Smooth muscle cell (in vitro differentiated cells): ENCODE data around the gene GPR68. TPM values are rescaled to one million over a fixed set of nuclear protein-coding genes. Genes with fewer than 3 reads are reported as not detected.

ENCODE experiments used
- DNase-seq: peaks from one replicate; lab custom pipeline; 2025; ENCODE audit not compliant: unreplicated experiment; lab: John Stamatoyannopoulos, UW
- H2AFZ ChIP-seq: fragments of 200-600 bp; sonication (generic); 2 replicates; pipeline ENCODE4 v1.6.0; 2016; ENCODE audit warnings: antibody characterized with exemption, low read depth, mild to moderate bottlenecking
- H3F3A ChIP-seq: fragments of 200-600 bp; sonication (generic); 2 replicates; pipeline ENCODE4 v1.6.0; 2017; ENCODE audit warnings: antibody characterized with exemption, low read depth
- H3K27ac ChIP-seq: fragments of 200-600 bp; sonication (generic); 2 replicates; pipeline ENCODE4 v1.5.1; 2016; ENCODE audit warnings: low read depth, mild to moderate bottlenecking
- H3K27me3 ChIP-seq: fragments of 200-600 bp; sonication (generic); 2 replicates; pipeline ENCODE4 v1.6.1; 2016; ENCODE audit warnings: low read depth, mild to moderate bottlenecking
- H3K36me3 ChIP-seq: fragments of 200-600 bp; sonication (generic); 2 replicates; pipeline ENCODE4 v1.5.1; 2016; ENCODE audit warnings: low read depth
- H3K4me1 ChIP-seq: fragments of 200-600 bp; sonication (generic); 2 replicates; pipeline ENCODE4 v1.5.1; 2016; ENCODE audit warnings: low read depth
- H3K4me2 ChIP-seq: fragments of 200-600 bp; sonication (generic); 2 replicates; pipeline ENCODE4 v1.6.0; 2016; ENCODE audit warnings: mild to moderate bottlenecking
- H3K4me3 ChIP-seq: fragments of 200-600 bp; sonication (generic); 2 replicates; pipeline ENCODE4 v1.5.1; 2016; ENCODE audit warnings: mild to moderate bottlenecking
- H3K79me2 ChIP-seq: fragments of 200-600 bp; sonication (generic); 2 replicates; pipeline ENCODE4 v1.6.0; 2016; ENCODE audit warnings: low read depth, mild to moderate bottlenecking
- H3K9ac ChIP-seq: fragments of 200-600 bp; sonication (generic); 2 replicates; pipeline ENCODE4 v1.6.0; 2016; ENCODE audit warnings: low read depth
- H3K9me3 ChIP-seq: fragments of 200-600 bp; sonication (generic); replicated peaks from 2 replicates; pipeline ENCODE4 v1.5.1; 2016; ENCODE audit warnings: low read depth
- H4K20me1 ChIP-seq: fragments of 200-600 bp; sonication (generic); 2 replicates; pipeline ENCODE4 v1.6.0; 2016; ENCODE audit warnings: low read depth
- WGBS: methylation state at CpG from one replicate; pipeline ENCODE4 v1.1.7; 2016; ENCODE audit warnings: low lambda C conversion rate; 5-methylcytosine and 5-hydroxymethylcytosine counted together
- polyA plus RNA-seq: library from polyadenylated mRNA; unstranded; fragments of >200 nt; fragmentation: Nextera tagmentation; extraction: Ambion mirVana; gene quantifications from 2 replicates; pipeline ENCODE4 v1.2.1, GENCODE V29; 2016
- total RNA-seq: library from RNA; depleted of rRNA; stranded (reverse); fragments of >200 nt; gene quantifications from 2 replicates; pipeline ENCODE4 v1.2.3, GENCODE V29; 2014
- TF ChIP-seq, protein P1 (sequence below): fragments of 200-600 bp; sonication (generic); IDR thresholded peaks from 2 replicates; pipeline ENCODE4 v1.5.1; 2017; ENCODE audit warnings: borderline replicate concordance, mild to moderate bottlenecking, antibody characterized with exemption; ENCODE audit not compliant: insufficient read depth, poor library complexity, severe bottlenecking

GPR68 gene
- total and polyA plus RNA-seq, 2 experiments from 2014 or later: 3.2 to 4.4 TPM

DNA sequence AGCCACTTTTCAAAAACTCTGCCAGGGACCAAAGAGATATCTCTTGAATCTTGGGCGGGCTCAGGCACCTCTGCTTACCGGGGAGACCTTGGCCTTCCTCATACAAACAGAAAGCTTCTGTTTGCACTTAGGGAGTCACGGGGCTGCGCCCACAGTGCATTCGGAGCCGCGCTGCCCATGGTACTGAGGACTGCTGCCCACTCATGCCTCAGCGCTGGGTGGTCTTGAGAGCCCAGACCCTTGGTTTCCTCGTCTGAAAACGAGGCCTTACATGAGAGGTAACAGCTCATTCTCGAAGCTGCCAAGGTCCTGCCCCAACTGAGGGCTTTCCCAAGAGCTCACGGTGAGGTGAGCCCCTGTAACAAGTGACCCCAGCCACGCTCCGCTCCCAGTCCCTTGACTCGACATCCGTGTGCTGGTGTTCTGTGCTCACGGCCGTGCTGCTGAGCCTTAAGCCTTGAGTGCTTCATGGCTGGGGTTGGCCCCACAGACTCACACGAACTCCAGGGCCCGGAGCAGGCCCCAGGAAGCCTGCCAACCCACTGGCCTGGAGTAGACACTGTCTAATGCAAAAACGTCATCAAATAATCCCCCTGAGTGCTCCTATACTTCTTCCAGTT lies 47.4 kb upstream of the GPR68 start:
- Histone ChIP-seq H4K20me1 (no peaks in the 10 kb centered on the region), H3K79me2 (no peaks in the 10 kb centered on the region), H3F3A (no peaks in the 10 kb centered on the region), H2AFZ (no peak overlapping the region), H3K27me3 (no peaks in the 10 kb centered on the region), H3K9me3 (no peaks in the 10 kb centered on the region), H3K4me3 (no peak overlapping the region), H3K4me1 (no peaks in the 10 kb centered on the region), H3K27ac (no peak overlapping the region), H3K9ac (no peak overlapping the region), H3K36me3 (no peaks in the 10 kb centered on the region), H3K4me2 (no peak overlapping the region)
- 97% methylated on average over 21 of the region's 21 CpGs for WGBS
- TF ChIP-seq, protein P1, sequence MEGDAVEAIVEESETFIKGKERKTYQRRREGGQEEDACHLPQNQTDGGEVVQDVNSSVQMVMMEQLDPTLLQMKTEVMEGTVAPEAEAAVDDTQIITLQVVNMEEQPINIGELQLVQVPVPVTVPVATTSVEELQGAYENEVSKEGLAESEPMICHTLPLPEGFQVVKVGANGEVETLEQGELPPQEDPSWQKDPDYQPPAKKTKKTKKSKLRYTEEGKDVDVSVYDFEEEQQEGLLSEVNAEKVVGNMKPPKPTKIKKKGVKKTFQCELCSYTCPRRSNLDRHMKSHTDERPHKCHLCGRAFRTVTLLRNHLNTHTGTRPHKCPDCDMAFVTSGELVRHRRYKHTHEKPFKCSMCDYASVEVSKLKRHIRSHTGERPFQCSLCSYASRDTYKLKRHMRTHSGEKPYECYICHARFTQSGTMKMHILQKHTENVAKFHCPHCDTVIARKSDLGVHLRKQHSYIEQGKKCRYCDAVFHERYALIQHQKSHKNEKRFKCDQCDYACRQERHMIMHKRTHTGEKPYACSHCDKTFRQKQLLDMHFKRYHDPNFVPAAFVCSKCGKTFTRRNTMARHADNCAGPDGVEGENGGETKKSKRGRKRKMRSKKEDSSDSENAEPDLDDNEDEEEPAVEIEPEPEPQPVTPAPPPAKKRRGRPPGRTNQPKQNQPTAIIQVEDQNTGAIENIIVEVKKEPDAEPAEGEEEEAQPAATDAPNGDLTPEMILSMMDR: no peak
- DNase-seq: no peak

DNA sequence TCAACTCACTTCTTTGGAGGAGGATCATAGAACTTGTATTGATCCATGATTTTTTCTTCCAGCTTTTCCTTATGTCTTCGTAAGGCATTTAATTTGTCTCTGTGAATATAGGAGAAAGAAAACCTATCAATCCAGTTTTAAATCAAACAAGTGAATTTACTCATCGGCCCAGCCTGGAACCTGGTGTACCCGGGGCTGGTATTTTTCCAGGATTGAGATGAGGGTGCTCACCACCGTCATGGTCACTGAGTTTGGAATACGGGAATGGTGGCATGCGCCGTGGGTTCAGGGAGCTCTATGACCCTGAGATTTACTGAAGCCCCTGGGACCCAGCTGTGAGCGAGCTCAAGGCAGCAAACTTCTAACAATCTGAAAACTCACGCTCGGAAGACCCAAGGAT lies 46.5 kb upstream of the GPR68 start:
- DNase-seq: no peak
- Histone ChIP-seq H3K4me2 (no peak overlapping the region), H3F3A (no peaks in the 10 kb centered on the region), H3K4me1 (no peaks in the 10 kb centered on the region), H3K27me3 (no peaks in the 10 kb centered on the region), H3K9me3 (no peaks in the 10 kb centered on the region), H2AFZ (no peak overlapping the region), H3K79me2 (no peaks in the 10 kb centered on the region), H3K4me3 (no peak overlapping the region), H3K36me3 (no peaks in the 10 kb centered on the region), H3K9ac (no peak overlapping the region), H3K27ac (no peak overlapping the region), H4K20me1 (no peaks in the 10 kb centered on the region)
- 97% methylated on average over 10 of the region's 10 CpGs for WGBS
- TF ChIP-seq, protein P1: no peak

DNA sequence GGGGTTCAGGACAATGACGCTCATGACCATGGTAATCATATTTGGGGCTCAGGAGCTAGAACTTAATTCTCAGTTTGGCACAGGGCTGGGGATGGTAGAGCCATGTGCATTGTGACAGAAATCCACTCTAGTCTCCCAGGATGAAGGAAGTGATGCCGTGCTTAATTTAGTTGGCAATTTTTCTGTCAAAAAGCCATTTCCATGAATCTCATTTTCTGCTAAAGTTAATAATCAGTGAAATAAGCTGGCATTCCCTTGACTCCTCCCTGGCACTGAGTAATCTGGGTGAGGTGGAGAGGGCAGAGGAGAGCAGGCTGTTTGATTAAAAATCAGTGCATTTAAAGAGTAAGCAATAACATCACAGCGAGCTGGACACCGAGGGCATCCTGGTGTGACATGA lies 45.0 kb upstream of the GPR68 start:
- H3K4me3 ChIP-seq: no peak overlapping the region
- WGBS: 96% methylated on average over 4 of the region's 4 CpGs

More for the DNA sequence above, 45.0 kb upstream of the GPR68 start:
- H3K9ac ChIP-seq: no peak overlapping the region
- H3K36me3 ChIP-seq: no peaks in the 10 kb centered on the region
- peaks cover 5% of the 10 kb centered on the region for H3F3A ChIP-seq
- no peak overlapping the region for H3K4me2 ChIP-seq
- H3K27ac ChIP-seq: no peak overlapping the region
- H3K79me2 ChIP-seq: no peaks in the 10 kb centered on the region
- H3K9me3 ChIP-seq: no peaks in the 10 kb centered on the region
- no peak for DNase-seq
- TF ChIP-seq, protein P1: no peak
- H3K4me1 ChIP-seq: no peaks in the 10 kb centered on the region
- H4K20me1 ChIP-seq: no peaks in the 10 kb centered on the region
- no peak overlapping the region for H2AFZ ChIP-seq
- H3K27me3 ChIP-seq: no peaks in the 10 kb centered on the region
